Measurements from ENCODE around the gene CDAN1. TPM values are rescaled to one million over a fixed set of nuclear protein-coding genes. Genes with fewer than 3 reads are reported as not detected.

Gene CDAN1
- total and polyA plus RNA-seq, 2 of the 8 experiments (the other 6 are each of a cell fraction or from before 2014, with no cell fraction given) = 4.5 to 18.6 TPM

DNA sequence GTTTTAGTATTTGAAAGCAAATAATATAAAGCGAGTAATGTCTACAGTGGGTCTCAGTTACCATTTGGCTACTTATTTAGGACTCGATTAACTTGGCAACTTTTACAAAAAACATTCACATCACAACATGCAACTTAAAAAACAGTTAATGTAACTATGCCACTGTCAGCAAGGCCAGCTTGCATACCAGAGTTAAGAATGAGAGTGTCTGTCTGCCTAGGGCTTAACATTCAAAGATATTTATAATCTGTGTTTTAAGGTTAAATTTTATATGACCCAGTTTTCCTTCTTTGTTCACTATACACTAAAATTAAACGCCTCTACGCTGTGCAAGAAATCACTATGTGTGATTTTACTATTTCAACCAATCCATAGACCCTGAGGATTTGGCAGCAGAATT, 5.2 kb upstream of the CDAN1 start (continued):
- TF ChIP-seq, protein P1, sequence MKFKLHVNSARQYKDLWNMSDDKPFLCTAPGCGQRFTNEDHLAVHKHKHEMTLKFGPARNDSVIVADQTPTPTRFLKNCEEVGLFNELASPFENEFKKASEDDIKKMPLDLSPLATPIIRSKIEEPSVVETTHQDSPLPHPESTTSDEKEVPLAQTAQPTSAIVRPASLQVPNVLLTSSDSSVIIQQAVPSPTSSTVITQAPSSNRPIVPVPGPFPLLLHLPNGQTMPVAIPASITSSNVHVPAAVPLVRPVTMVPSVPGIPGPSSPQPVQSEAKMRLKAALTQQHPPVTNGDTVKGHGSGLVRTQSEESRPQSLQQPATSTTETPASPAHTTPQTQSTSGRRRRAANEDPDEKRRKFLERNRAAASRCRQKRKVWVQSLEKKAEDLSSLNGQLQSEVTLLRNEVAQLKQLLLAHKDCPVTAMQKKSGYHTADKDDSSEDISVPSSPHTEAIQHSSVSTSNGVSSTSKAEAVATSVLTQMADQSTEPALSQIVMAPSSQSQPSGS (IDR thresholded peaks at IDR 0.05; ENCODE audit: low read length) = no peak
- no peak for TF ChIP-seq NRF1 (IDR thresholded peaks at IDR 0.05; ENCODE audit: low read depth, low read length)
- TF ChIP-seq GTF2F1 (IDR thresholded peaks at IDR 0.05; ENCODE audit: borderline replicate concordance, low read depth, low read length) = no peak
- TF ChIP-seq KDM5A (IDR thresholded peaks at IDR 0.05; ENCODE audit: low read length) = no peak
- TF ChIP-seq SAP30 (IDR thresholded peaks at IDR 0.05; ENCODE audit: insufficient read depth, insufficient replicate concordance, low read length) = no peak
